DMS53 (cell line): ENCODE data around the gene SIRT7.

Experiments
- DNase-seq: peaks from one replicate; lab custom pipeline; 2025; lab: John Stamatoyannopoulos, UW

The SIRT7 gene

DNA sequence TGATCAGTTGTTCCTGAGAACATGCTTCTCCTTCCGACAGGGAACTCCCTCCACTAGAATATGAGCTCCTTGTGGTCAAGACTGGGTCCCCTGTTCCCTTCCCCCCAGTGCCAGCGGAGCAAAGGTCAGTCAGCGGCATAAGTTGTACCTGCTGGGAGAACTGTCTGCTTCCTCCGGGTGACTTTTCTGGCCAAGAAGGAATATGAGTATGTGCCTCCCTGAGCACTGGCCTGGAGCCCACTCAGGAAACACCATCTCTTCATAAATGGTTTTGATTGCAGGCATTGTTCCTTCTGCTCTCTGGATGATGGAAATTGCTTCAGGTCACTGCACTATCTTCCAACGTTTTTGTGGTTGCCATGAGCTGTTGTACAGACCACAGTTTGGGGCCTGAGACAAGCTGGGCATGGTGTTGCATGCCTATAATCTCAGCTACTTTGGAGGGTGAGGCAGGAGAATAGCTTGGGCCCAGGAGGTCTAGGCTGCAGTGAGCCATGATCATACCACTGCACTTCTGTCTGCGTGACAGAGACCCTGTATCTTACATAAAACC lies 54.8 kb downstream of the SIRT7 start:
- no peak for DNase-seq
